HG02970 (cell line): Measurements from ENCODE around the gene GALR3.
A peak's percentile ranks its signal among the peaks of the same experiment; 100 is the strongest.

Source experiments
- ATAC-seq: cut with Tn5 transposase; IDR thresholded peaks from one replicate; pipeline ENCODE4 v1.9.1; 2021; ENCODE audit warnings: mild to moderate bottlenecking, moderate library complexity, moderate number of reproducible peaks; ENCODE audit not compliant: unreplicated experiment, low FRiP score

The GALR3 gene

DNA sequence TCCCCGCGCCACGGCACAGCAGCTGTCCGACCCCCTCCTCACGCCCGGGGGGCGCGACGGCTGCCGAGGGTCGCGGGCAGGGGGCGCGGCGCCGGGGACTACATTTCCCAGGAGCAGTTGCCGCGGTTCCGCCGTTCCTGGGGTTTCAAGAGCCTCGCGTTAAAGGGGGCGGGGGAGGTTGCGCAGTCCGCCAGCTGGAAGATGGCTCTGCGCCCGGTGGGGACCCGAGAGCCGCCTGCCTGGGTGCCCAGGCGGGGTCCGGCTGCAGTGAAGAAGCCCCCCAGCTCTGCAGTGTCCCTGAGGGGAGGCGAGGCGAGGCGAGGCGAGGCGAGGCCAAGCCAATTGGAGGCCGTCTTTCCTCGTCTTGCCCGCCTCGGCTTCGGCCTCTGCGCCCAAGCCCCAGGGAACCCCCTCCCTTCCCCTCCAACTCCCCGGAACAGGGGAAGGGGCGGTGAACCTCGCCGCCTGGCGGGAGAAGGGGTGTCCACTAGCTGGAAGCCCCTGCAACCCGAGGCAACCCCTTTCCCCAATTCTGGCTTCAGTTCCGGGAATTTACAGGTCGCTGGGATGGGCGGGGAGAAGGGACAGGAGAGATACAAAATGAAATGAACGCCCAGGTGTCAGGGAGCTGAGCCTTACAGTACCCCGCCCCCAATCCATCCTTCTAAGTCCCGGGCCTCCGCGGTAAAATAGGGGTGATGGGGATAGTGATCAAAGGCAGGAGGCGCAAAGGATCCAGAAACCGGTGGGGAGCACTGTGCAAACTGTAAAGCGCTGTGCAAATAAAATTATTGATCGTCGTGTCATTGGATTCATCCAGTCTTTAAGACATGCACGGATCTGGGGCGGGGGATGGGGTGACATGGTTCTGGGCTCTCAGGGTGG lies 20.6 kb upstream of the GALR3 start:
- no peak for ATAC-seq

DNA sequence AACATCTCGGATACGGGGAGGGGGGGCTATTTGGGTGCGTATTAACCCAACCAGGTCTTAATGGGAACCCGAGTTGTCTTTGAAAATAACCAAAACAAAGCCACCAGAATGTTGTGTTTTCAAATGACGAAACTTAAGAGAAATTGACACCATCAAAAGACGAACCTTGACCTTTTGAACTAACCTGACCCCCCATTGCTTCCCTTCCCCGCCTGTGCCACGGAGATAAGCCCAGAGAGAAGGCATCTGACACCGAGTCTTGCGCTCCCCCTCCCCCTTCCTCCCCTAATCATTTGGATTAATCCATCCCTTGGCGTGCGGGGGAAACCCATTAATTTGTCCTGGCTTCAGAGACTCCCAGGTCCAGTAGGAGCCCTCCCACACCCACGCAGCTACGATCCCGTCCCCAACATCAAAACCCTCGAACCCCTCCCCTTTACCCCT lies 20.0 kb upstream of the GALR3 start:
- ATAC-seq: no peak

DNA sequence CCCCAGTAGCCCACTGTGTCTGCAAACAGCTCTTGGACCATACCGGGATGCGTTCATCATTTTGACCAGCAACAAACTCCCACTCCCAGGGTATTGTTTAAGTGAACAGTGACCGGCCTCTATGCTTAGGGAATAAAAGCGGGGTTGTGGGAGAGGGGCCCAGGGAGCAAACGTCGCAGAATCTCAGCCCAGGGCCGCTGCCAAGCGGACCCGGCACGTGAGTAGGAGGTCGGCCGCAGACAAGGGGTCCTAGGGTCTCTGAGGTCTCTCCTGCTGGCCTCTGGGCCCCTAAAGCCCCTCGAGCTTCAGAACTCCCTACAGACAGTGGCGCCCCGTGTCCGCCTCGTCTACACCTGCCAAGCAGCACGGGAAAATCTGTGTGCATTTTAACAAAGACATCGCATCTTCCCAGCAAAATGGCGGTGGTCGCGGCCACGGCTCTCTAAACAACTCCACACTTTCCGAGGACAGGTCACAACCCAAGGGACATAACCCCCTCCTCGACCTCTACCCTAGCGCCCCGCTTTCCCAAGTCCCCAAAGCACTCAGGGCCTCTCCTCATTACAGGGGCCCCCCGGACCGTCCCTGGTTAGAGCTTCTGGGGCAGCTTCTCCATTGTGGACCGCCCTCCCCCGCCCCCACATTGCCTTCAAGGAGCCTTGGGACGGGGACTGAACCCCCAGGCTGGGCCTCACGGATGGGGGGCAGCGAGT lies 19.4 kb upstream of the GALR3 start:
- ATAC-seq: no peak

DNA sequence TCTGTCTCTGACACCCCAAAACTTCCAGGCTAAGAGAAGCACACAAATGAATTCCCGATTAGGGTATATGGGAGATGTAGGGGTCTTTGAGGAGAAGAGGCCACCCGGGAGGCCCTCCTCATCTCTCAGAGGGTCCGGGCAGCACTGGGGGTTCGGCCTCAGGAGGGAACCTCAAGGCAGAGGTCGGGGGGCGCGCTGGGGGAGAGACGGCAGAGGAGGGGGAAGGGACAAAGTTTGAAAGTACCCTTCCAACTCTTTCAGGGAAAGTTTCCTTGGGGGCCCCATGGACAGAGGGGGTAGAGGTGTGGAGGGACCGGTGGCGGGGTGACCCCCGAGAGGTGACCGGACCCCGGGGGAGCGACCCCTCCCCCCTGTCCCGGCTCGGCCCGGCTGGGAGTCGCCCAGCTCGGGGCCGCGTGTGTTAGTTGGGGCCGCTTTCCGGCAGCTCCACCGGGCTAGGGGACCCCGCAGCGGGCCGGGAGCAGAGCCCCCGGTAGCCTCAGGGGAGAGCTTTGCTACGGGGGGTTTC lies 18.8 kb upstream of the GALR3 start:
- no peak for ATAC-seq

DNA sequence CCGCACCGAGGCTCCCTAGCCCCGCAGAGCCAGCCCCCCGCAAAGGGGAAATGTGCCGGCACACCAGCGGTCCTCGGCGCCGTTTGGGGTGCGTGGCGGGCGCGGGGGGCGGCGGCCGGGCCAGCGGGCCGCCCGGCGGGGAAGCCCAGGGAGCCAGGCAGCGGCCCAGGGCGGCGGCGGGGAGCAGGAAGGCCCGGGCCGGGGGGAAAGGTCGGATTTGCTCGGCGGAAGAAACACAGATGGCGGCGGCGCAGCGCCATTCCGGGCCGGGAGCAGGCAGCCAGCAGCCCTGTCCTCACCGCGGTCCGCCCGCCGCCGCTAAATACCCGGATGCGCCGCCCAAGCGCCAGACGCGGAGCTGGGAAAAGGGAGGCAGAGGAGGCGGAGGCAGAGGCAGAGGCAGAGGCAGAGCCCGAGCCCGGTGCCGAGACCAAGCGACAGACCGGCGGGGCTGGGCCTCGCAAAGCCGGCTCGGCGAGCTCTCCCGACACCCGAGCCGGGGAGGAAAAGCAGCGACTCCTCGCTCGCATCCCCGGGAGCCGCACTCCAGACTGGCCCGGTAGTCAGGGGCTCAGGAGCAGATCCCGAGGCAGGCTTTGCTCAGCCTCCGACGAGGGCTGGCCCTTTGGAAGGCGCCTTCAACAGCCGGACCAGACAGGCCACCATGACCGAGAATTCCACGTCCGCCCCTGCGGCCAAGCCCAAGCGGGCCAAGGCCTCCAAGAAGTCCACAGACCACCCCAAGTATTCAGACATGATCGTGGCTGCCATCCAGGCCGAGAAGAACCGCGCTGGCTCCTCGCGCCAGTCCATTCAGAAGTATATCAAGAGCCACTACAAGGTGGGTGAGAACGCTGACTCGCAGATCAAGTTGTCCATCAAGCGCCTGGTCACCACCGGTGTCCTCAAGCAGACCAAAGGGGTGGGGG lies 18.0 kb upstream of the GALR3 start:
- ATAC-seq: no peak

DNA sequence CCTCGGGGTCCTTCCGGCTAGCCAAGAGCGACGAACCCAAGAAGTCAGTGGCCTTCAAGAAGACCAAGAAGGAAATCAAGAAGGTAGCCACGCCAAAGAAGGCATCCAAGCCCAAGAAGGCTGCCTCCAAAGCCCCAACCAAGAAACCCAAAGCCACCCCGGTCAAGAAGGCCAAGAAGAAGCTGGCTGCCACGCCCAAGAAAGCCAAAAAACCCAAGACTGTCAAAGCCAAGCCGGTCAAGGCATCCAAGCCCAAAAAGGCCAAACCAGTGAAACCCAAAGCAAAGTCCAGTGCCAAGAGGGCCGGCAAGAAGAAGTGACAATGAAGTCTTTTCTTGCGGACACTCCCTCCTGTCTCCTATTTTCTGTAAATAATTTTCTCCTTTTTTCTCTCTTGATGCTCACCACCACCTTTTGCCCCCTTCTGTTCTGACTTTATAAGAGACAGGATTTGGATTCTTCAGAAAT lies 17.3 kb upstream of the GALR3 start:
- no peak for ATAC-seq

DNA sequence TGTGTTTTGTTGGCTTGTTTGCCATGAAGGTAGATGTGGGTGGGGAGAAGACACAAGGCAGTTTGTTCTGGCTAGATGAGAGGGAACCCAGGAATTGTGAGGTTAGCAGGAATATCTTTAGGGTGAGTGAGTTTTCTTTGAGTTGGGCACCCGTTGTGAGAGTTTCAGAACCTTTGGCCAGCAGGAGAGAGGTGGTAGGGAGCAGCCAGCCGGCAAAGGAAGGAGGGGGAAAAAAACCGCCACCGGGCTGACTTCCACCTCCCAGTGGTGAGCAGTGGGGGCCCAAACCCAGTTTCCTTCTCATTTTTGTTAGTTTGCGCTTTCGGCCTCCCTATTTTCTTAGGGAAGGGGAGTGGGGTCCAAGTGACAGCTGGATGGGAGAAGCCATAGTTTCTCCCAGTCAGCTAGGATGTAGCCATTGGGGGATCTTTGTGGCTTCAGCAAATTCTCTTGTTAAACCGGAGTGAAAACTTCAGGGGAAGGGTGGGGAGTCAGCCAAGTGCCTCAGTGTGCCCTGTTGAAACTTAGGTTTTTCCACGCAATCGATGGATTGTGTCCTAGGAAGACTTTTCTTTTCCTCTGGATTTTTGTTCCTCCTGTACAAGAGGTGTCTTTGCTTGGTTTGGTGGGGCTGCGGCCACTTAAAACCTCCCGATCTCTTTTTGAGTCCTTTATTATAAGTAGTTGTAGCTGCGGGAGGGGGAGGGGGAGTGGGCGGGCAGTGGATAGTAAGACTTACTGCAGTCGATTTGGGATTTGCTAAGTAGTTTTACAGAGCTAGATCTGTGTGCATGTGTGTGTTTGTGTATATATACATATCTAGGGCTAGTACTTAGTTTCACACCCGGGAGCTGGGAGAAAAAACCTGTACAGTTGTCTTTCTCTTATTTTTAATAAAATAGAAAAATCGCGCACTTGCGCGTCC lies 16.5 kb upstream of the GALR3 start:
- no peak for ATAC-seq

DNA sequence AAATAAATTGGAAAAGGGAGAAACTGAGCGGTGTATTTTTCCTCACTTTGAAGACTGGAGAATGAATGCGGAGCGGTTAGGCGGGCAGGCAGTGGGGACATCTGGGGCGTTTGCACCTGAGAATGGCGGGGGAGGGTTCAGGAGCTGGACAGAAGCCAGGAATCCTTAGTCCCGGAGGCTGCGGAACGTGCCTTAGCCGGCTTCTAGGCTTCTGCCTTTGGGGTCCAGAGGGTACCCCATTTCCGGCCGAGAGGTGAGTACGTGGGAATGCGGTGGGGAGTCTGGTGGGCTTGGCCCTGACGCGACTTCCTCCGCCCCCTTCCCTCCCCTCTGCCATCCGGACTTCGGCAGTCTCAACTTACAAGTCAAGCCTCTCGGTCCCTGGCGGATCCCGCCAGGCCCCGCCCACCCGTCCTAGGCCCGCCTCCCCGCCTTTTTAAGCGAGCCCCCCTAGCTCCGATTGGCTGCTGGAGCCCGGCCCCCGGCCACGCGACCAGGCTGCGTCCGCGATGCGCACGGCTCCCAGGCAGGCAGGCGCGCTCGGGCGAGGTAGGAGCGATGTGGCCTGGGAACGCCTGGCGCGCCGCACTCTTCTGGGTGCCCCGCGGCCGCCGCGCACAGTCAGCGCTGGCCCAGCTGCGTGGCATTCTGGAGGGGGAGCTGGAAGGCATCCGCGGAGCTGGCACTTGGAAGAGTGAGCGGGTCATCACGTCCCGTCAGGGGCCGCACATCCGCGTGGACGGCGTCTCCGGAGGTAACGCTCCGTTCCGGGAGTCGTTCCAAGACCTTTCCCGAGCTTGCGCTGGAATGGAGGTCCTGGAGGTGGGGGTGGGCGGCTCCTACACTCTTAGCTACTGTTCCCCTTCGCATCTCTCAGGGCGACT lies 15.5 kb upstream of the GALR3 start, which contains the start of gene GCAT:
GCAT (plus strand) TSS at position 525 of the 884 bp plus-strand sequence; CDS start at position 559, 34 bp downstream.
- peak; percentile 80 for ATAC-seq

DNA sequence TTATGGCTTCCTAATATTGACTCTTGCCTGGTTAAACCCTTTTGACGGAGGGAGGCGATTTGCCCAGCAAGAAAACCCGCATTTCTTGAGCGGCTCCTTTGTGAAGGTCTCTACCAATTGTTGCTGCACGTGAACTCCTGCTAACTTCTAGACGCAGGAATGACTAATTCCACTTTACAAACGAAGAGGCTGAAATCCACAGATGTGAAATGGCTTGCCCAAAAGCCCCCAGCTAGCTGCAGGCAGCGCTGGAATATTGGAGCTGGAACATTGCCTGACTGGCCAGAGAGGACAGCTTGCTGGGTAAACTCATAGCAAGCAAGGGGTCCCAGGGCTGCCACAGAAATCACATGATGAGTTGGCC lies 14.9 kb upstream of the GALR3 start:
- no peak for ATAC-seq

DNA sequence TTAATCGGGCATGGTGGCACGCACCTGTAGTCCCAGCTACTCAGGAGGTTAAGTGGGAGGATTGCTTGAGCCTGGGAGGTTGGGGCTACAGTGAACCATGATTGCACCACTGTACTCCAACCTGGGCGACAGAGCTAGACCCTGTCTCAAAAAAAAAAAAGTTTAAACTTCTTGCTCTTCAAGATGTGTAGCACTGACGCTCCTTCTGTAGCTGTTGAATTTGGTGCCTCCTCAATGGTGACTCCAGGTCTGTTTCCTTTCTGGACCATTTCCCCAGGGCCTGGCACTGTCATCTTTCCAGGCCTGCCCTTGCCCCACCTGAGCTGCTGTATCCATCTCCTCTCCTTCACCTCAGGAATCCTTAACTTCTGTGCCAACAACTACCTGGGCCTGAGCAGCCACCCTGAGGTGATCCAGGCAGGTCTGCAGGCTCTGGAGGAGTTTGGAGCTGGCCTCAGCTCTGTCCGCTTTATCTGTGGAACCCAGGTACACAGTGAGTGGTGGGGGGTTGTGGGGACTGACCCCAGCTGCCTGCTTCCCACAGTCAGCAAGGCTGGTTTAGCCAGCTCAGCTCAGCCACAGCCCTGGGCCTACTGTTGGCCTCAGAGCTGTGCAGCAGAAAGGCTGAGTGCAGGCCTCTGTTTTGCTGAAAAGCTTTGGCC lies 13.4 kb upstream of the GALR3 start:
- no peak for ATAC-seq

DNA sequence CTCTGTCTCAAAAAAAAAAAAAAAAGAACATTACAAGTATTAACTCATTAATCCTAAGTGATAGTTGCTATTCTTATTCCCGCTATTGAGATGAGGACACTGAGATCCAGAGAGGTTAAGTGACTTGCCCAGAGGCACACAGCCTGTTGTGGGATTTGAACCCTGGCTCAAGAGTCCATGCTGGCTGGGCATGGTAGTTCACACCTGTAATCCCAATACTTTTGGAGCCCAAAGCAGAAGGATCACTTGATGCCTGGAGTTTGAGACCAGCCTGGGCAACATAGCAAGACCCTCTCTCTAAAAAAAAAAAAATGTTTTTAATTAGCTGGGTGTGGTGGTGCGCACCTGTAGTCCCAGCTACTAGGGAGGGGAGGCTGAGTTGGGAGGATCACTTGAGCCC lies 11.3 kb upstream of the GALR3 start:
- no peak for ATAC-seq

DNA sequence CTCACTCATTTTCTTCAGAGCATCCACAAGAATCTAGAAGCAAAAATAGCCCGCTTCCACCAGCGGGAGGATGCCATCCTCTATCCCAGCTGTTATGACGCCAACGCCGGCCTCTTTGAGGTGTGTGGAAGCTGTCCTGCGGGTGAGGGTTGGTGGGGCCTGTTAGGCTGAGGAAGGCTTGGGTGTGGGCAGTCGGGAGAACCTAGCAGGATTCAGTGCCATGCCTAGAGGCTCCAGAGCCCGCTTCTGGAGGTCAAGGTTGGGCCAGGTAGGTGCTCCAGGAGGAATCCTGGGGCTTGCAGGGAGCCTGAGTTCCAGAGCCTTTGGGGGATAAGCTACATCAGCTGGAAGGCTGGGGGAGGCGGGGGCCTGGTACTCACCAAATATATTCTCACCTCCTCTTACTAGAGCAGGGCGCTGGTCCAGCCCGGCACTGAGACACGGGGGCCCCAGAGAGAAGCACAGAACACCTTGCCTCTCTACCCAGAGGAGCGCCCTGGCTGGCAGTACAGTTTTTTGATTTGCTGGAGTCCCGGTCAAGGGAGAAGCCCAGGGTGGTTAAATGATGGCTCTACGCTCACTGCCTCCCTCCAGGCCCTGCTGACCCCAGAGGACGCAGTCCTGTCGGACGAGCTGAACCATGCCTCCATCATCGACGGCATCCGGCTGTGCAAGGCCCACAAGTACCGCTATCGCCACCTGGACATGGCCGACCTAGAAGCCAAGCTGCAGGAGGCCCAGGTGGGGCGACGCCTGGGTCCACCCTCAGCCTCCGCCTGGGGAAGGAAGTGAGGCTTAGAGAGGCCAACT lies 10.1 kb upstream of the GALR3 start:
- ATAC-seq: no peak

DNA sequence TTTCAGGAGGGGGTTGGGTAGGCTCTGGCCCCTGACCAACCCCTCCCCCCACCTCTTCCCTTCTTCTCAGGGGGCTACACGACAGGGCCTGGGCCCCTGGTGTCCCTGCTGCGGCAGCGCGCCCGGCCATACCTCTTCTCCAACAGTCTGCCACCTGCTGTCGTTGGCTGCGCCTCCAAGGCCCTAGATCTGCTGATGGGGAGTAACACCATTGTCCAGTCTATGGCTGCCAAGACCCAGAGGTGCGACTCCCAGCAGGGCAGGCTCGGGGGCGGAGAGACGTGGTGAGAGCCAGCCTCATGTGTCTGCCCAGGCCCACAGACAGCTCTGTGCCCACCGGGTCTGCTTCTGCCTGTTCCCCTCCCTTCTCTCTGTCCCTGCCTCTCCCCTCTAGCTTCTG lies 7.6 kb upstream of the GALR3 start:
- ATAC-seq: no peak

DNA sequence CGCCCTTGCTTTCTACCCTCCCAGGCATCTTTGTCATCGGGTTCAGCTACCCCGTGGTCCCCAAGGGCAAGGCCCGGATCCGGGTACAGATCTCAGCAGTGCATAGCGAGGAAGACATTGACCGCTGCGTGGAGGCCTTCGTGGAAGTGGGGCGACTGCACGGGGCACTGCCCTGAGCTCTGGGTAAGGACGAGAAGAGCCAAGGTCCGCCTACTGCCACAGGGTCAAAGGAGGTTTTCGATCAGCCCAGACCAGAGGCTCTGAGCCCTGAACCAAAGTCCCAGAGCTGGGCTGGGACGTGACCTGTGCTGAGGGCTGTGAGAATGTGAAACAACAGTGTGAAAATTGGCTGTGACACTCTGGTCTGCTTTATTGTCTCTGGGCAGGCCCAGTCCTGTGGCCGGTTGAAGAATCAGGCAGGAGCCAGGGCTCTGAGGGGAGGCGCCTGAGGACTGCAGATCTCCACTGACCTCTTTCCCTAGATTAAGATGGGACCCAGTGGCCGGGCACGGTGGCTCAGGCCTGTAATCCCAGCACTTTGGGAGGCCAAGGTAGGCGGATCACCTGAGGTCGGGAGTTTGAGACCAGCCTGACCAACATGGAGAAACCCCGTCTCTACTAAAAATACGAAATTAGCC lies 6.5 kb upstream of the GALR3 start:
- no peak for ATAC-seq

DNA sequence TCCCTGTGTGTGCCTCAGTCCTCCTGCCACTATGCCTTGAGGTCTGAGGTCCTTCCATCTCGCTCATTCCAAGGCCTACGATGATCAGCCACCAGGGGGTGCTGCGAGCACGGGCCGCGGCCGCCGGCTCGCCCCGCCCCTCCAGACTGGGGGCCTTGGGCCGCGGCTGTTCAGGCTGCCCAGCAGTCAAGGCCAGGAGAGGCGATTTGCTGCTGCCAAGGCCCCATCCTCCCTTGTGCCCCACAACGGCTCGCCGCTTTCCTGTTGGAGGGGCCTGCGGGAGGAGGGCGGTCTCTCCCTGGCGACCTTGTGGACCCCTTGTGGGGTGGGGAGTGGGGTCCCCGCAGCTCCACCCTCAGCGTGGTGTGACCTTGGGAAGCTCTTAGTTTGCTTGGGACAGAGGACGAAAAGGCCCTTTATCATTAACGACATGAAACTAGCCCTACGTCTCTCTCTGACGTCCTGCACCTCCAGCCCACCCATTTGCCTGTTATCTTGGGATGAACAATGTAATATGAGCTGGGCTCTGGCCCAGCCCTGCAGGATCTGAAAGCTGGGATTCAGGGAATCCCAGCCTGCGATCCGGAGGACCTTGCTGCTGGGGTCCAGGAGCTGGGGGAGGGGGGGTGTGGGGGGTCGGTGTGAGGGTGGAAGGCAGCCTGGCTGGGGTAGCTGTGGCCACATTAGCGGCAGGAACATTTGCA lies 5.3 kb upstream of the GALR3 start:
- ATAC-seq: no peak
